ENCODE results near the gene SPEF1. TPM values are rescaled to one million over a fixed set of nuclear protein-coding genes. Genes with fewer than 3 reads are reported as not detected.

Gene SPEF1
- total and polyA plus RNA-seq, 2 of the 13 experiments (the other 11 are each of a cell fraction or from before 2014, with no cell fraction given) = 0.11 to 0.27 TPM

DNA sequence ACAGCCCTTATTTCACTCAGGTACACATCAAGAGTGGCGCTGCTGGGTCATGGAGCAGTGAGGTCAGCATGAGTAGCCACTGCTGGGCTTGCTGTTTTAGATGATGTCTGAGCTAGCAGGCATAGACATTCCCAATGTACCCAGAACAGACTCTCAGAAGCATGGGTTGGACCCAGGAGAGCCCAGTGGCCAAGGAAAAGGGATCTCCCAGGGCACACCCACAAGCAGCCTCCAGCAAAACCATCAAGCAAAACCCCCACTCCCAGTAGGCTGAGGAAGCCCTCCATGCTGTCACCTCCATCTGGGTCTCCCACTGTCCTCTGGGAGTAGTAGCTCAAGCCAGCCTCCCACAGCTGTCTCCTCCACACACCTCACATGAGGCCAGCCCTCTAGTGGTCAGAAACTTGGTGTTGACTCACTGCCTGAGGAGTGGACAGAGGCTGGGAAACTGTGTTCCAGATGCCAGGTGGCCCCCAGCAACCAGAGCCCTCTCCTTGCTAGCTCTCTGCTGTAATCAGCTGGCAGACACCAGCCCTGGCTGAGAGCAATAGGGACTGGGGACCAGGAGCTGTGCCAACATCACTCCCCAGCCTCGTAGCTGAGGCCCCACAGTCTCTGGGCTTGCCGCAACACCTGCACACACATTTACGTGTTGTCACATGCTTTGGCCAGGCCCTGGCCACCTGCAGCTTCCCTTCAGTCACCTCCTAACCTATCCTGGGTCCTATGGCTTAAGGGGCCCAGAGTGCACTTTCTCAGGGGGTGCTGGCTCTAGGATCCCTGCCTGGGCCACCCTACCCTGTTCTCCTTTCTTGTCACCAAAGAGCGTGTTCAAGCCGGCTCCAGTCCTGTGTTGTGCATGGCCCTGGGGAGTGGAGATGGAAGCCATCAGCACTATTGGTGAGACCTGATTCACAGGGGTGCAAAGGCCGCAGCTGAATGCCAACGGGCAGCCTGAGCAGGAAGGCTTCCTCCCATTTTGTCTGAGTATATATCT, 37.2 kb upstream of the SPEF1 start (continued):
- TF ChIP-seq, protein P1, sequence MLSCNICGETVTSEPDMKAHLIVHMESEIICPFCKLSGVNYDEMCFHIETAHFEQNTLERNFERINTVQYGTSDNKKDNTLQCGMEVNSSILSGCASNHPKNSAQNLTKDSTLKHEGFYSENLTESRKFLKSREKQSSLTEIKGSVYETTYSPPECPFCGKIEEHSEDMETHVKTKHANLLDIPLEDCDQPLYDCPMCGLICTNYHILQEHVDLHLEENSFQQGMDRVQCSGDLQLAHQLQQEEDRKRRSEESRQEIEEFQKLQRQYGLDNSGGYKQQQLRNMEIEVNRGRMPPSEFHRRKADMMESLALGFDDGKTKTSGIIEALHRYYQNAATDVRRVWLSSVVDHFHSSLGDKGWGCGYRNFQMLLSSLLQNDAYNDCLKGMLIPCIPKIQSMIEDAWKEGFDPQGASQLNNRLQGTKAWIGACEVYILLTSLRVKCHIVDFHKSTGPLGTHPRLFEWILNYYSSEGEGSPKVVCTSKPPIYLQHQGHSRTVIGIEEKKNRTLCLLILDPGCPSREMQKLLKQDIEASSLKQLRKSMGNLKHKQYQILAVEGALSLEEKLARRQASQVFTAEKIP (CRISPR knock-in tag; IDR thresholded peaks at IDR 0.05; ENCODE audit: borderline replicate concordance) = no peak
- TF ChIP-seq, protein P2, sequence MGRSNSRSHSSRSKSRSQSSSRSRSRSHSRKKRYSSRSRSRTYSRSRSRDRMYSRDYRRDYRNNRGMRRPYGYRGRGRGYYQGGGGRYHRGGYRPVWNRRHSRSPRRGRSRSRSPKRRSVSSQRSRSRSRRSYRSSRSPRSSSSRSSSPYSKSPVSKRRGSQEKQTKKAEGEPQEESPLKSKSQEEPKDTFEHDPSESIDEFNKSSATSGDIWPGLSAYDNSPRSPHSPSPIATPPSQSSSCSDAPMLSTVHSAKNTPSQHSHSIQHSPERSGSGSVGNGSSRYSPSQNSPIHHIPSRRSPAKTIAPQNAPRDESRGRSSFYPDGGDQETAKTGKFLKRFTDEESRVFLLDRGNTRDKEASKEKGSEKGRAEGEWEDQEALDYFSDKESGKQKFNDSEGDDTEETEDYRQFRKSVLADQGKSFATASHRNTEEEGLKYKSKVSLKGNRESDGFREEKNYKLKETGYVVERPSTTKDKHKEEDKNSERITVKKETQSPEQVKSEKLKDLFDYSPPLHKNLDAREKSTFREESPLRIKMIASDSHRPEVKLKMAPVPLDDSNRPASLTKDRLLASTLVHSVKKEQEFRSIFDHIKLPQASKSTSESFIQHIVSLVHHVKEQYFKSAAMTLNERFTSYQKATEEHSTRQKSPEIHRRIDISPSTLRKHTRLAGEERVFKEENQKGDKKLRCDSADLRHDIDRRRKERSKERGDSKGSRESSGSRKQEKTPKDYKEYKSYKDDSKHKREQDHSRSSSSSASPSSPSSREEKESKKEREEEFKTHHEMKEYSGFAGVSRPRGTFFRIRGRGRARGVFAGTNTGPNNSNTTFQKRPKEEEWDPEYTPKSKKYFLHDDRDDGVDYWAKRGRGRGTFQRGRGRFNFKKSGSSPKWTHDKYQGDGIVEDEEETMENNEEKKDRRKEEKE (IDR thresholded peaks at IDR 0.05) = no peak
- TF ChIP-seq RBFOX2 (IDR thresholded peaks at IDR 0.05; ENCODE audit: low read depth, low read length) (no peak), ESRRA (CRISPR knock-in tag; IDR thresholded peaks at IDR 0.05; ENCODE audit: low read depth) (no peak; the same call in 1 of the 2 replicates), RFXANK (CRISPR knock-in tag; IDR thresholded peaks at IDR 0.05) (peak; percentile 85; the same call in 1 of the 2 replicates), ZSCAN20 (CRISPR knock-in tag; IDR thresholded peaks at IDR 0.05; ENCODE audit: borderline replicate concordance) (no peak), SCMH1 (CRISPR knock-in tag; IDR thresholded peaks at IDR 0.05; ENCODE audit: borderline replicate concordance) (no peak), ARNTL (CRISPR knock-in tag; IDR thresholded peaks at IDR 0.05) (peak; percentile 91), ZSCAN22 (CRISPR knock-in tag; IDR thresholded peaks at IDR 0.05) (no peak), POLR2AphosphoS2 (IDR thresholded peaks at IDR 0.05; ENCODE audit: low read depth, low read length) (no peak), ZNF558 (CRISPR knock-in tag; IDR thresholded peaks at IDR 0.05; ENCODE audit: borderline replicate concordance) (no peak), SMAD3 (CRISPR knock-in tag; IDR thresholded peaks at IDR 0.05) (peak; percentile 64), AGO2 (optimal IDR thresholded peaks at IDR 0.05; ENCODE audit: low read depth, low read length) (no peak)
- TF ChIP-seq, protein P3, sequence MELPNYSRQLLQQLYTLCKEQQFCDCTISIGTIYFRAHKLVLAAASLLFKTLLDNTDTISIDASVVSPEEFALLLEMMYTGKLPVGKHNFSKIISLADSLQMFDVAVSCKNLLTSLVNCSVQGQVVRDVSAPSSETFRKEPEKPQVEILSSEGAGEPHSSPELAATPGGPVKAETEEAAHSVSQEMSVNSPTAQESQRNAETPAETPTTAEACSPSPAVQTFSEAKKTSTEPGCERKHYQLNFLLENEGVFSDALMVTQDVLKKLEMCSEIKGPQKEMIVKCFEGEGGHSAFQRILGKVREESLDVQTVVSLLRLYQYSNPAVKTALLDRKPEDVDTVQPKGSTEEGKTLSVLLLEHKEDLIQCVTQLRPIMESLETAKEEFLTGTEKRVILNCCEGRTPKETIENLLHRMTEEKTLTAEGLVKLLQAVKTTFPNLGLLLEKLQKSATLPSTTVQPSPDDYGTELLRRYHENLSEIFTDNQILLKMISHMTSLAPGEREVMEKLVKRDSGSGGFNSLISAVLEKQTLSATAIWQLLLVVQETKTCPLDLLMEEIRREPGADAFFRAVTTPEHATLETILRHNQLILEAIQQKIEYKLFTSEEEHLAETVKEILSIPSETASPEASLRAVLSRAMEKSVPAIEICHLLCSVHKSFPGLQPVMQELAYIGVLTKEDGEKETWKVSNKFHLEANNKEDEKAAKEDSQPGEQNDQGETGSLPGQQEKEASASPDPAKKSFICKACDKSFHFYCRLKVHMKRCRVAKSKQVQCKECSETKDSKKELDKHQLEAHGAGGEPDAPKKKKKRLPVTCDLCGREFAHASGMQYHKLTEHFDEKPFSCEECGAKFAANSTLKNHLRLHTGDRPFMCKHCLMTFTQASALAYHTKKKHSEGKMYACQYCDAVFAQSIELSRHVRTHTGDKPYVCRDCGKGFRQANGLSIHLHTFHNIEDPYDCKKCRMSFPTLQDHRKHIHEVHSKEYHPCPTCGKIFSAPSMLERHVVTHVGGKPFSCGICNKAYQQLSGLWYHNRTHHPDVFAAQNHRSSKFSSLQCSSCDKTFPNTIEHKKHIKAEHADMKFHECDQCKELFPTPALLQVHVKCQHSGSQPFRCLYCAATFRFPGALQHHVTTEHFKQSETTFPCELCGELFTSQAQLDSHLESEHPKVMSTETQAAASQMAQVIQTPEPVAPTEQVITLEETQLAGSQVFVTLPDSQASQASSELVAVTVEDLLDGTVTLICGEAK (IDR thresholded peaks at IDR 0.05) = no peak
- TF ChIP-seq, protein P3 (CRISPR knock-in tag; IDR thresholded peaks at IDR 0.05) = peak; percentile 72
